ENCODE data around the gene C1orf174.

DNA sequence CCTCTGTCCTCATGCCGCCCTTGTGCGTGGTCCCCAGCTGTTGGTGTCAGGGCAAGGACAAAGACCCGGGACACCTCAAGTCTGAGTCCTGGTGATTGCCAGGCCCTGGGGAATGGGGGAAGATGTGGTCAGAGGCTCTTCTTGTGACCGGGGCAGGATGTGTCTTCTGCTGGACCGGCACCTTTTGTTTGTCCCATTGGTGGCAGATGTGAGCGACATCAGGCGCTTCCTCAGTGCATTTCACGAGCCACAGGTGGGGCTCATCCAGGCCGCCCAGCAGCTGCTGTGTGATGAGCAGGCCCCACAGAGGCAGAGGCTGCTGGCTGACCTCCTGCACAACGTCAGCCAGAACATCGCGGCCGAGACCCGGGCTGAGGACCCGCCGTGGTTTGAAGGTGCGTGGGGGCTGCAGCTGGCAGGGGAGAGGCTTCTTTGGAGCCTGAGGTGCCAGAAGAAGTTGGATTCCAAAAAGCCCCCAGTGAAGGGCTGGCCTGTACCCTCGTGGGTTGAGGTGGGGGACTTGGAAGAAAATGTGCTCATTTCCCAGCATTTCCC is 34.4 kb downstream of the C1orf174 start:
- TF ChIP-seq EZH2 (optimal IDR thresholded peaks at IDR 0.05; ENCODE audit: low read depth, low read length) (no peak), EZH2phosphoT487 (IDR thresholded peaks at IDR 0.05; ENCODE audit: low read length) (no peak)
- TF ChIP-seq, protein P1, sequence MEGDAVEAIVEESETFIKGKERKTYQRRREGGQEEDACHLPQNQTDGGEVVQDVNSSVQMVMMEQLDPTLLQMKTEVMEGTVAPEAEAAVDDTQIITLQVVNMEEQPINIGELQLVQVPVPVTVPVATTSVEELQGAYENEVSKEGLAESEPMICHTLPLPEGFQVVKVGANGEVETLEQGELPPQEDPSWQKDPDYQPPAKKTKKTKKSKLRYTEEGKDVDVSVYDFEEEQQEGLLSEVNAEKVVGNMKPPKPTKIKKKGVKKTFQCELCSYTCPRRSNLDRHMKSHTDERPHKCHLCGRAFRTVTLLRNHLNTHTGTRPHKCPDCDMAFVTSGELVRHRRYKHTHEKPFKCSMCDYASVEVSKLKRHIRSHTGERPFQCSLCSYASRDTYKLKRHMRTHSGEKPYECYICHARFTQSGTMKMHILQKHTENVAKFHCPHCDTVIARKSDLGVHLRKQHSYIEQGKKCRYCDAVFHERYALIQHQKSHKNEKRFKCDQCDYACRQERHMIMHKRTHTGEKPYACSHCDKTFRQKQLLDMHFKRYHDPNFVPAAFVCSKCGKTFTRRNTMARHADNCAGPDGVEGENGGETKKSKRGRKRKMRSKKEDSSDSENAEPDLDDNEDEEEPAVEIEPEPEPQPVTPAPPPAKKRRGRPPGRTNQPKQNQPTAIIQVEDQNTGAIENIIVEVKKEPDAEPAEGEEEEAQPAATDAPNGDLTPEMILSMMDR (IDR thresholded peaks at IDR 0.05; ENCODE audit: low read length), result no peak

Measured in MM.1S (cell line).